Neuronal stem cell (in vitro differentiated cells): ENCODE measurements around the gene SPPL3.
"Not testable (repeated sequence)": the region's sequence is repeated elsewhere in the genome, so short reads cannot be mapped to it uniquely, and the experiment has no call there.

Source experiments
- DNase-seq: peaks from one replicate; pipeline ENCODE4 v3.0.0-alpha.2; 2013; ENCODE audit warnings: low spot score
- H2AFZ ChIP-seq: one replicate; pipeline ENCODE4 v1.6.1; 2013; ENCODE audit warnings: mild to moderate bottlenecking, low read length, inconsistent platforms
- H2AK5ac ChIP-seq: 2 replicates; pipeline ENCODE4 v1.6.1; 2013; ENCODE audit warnings: low read depth, mild to moderate bottlenecking, inconsistent platforms, low read length, moderate library complexity, mixed read lengths
- H2BK120ac ChIP-seq: 2 replicates; pipeline ENCODE4 v1.6.1; 2013; ENCODE audit warnings: low read depth, mild to moderate bottlenecking, inconsistent platforms, low read length, moderate library complexity, mixed read lengths
- H2BK12ac ChIP-seq: one replicate; pipeline ENCODE4 v1.6.1; 2013; ENCODE audit warnings: low read length, inconsistent platforms
- H2BK15ac ChIP-seq: 2 replicates; pipeline ENCODE4 v1.6.1; 2013; ENCODE audit warnings: mild to moderate bottlenecking, low read length, inconsistent platforms, mixed read lengths
- H2BK5ac ChIP-seq: one replicate; pipeline ENCODE4 v1.6.1; 2013; ENCODE audit warnings: inconsistent platforms, mild to moderate bottlenecking, low read length, moderate library complexity
- H3K14ac ChIP-seq: one replicate; pipeline ENCODE4 v1.6.1; 2013; ENCODE audit warnings: low read length, inconsistent platforms
- H3K18ac ChIP-seq: 2 replicates; pipeline ENCODE4 v1.6.1; 2013; ENCODE audit warnings: low read length, inconsistent platforms
- H3K23ac ChIP-seq: 2 replicates; pipeline ENCODE4 v1.6.1; 2013; ENCODE audit warnings: low read depth, mild to moderate bottlenecking, mixed read lengths, low read length, inconsistent platforms; ENCODE audit not compliant: poor library complexity
- H3K27ac ChIP-seq: replicated peaks from 3 replicates; pipeline ENCODE4 v1.5.1; 2013; ENCODE audit warnings: low read length, inconsistent platforms
- H3K27me3 ChIP-seq, 3 experiments: 2 replicates each; pipeline ENCODE4 v1.6.1; 2013; ENCODE audit warnings: low read length in 3 of 3, mild to moderate bottlenecking in 2 of 3, inconsistent platforms in 1 of 3, low read depth in 1 of 3, mixed read lengths in 1 of 3, moderate library complexity in 1 of 3; ENCODE audit not compliant: control insufficient read depth in 3 of 3, insufficient read depth in 3 of 3
- H3K36me3 ChIP-seq, 2 donors: replicated peaks in 1 of 2; 2 replicates each; pipeline ENCODE4 v1.6.1; 2013; ENCODE audit warnings: low read length in 2 of 2; ENCODE audit not compliant: control insufficient read depth in 2 of 2, insufficient read depth in 2 of 2
- H3K4ac ChIP-seq: 2 replicates; pipeline ENCODE4 v1.6.1; 2013; ENCODE audit warnings: inconsistent platforms, mild to moderate bottlenecking, low read length, moderate library complexity
- H3K4me1 ChIP-seq, 2 donors: 1 replicate in 1 of 2; 2 replicates in 1 of 2; pipeline ENCODE4 v1.6.1; 2013; ENCODE audit warnings: low read length in 2 of 2, low read depth in 1 of 2; ENCODE audit not compliant: control insufficient read depth in 2 of 2, insufficient read depth in 1 of 2
- H3K4me2 ChIP-seq: one replicate; pipeline ENCODE4 v1.6.1; 2013; ENCODE audit warnings: mild to moderate bottlenecking, low read length, inconsistent platforms; ENCODE audit not compliant: insufficient read depth, poor library complexity, severe bottlenecking
- H3K4me3 ChIP-seq, 2 donors: 2 replicates each; pipeline ENCODE4 v1.5.1; 2013; ENCODE audit warnings: low read length in 2 of 2, mild to moderate bottlenecking in 2 of 2, inconsistent platforms in 1 of 2, moderate library complexity in 1 of 2
- H3K79me1 ChIP-seq: one replicate; pipeline ENCODE4 v1.6.1; 2013; ENCODE audit warnings: low read depth, mild to moderate bottlenecking, inconsistent platforms, low read length, moderate library complexity
- H3K9ac ChIP-seq: one replicate; pipeline ENCODE4 v1.6.1; 2013; ENCODE audit warnings: mild to moderate bottlenecking, low read depth, low read length, inconsistent platforms; ENCODE audit not compliant: poor library complexity
- H3K9me3 ChIP-seq, 2 donors: replicated peaks in 1 of 2; 2 replicates each; pipeline versions ENCODE3 to v1.6.1; 2013; ENCODE audit warnings: low read length in 2 of 2, mild to moderate bottlenecking in 2 of 2, inconsistent platforms in 1 of 2, low read depth in 1 of 2, mixed read lengths in 1 of 2, moderate library complexity in 1 of 2; ENCODE audit not compliant: control insufficient read depth in 2 of 2, insufficient read depth in 1 of 2
- H4K8ac ChIP-seq: one replicate; pipeline ENCODE4 v1.6.1; 2013; ENCODE audit warnings: low read depth, mild to moderate bottlenecking, inconsistent platforms, low read length, moderate library complexity
- H4K91ac ChIP-seq: one replicate; pipeline ENCODE4 v1.6.1; 2013; ENCODE audit warnings: low read length, low read depth, mild to moderate bottlenecking, inconsistent platforms; ENCODE audit not compliant: poor library complexity
- WGBS, 2 donors: extraction: QIAGEN DNeasy Blood & Tissue Kit; methylation state at CpG; one replicate each; pipeline ENCODE4 v1.1.7; 2013; ENCODE audit warnings: missing lambda C conversion rate in 2 of 2, mixed read lengths in 1 of 2; ENCODE audit not compliant: insufficient read length in 2 of 2, insufficient replicate concordance in 1 of 2; ENCODE audit errors: extremely low coverage in 2 of 2; 5-methylcytosine and 5-hydroxymethylcytosine counted together

SPPL3 gene

GRCh38 chr12:120733574-120733973 lies 170.6 kb downstream of the SPPL3 start:
- Histone ChIP-seq H2AK5ac (no peak overlapping the region), H4K91ac (no peak overlapping the region), H3K9ac (no peak overlapping the region), H4K8ac (no peak overlapping the region), H3K4me2 (no peak overlapping the region), H3K4ac (no peak overlapping the region), H3K27ac (no peak overlapping the region), H3K23ac (no peak overlapping the region), H2BK12ac (no peak overlapping the region), H3K9me3 (peaks cover 0 to 2% of the 10 kb centered on the region in 2 donors), H2BK5ac (no peak overlapping the region), H3K4me1 (no peaks in the 10 kb centered on the region), H3K18ac (no peak overlapping the region), H3K4me3 (no peak overlapping the region), H2AFZ (no peak overlapping the region), H3K27me3 (no peaks in the 10 kb centered on the region), H2BK120ac (no peak overlapping the region), H3K36me3 (peaks cover 0 to 21% of the 10 kb centered on the region in 2 donors), H3K14ac (no peak overlapping the region), H3K79me1 (no peaks in the 10 kb centered on the region), H2BK15ac (no peak overlapping the region)
- DNase-seq = no peak
- no CpG with 5 or more reads among the region's 3 CpGs for whole genome bisulfite sequencing, 2 donors

- H2BK120ac ChIP-seq, H4K91ac ChIP-seq, H3K18ac ChIP-seq, H3K4ac ChIP-seq, H3K23ac ChIP-seq, H2BK5ac ChIP-seq, H3K4me3 ChIP-seq, H3K27me3 ChIP-seq, H2BK15ac ChIP-seq, H3K9me3 ChIP-seq, DNase-seq, H2AFZ ChIP-seq, H4K8ac ChIP-seq, H3K27ac ChIP-seq, H3K9ac ChIP-seq, H3K79me1 ChIP-seq, H3K4me2 ChIP-seq, H3K4me1 ChIP-seq, H3K14ac ChIP-seq, H2BK12ac ChIP-seq, H2AK5ac ChIP-seq: not testable (repeated sequence)
- H3K36me3 ChIP-seq = peaks cover 0 to 27% of the 10 kb centered on the region in 2 donors
- WGBS, 2 donors = no CpG with 5 or more reads among the region's 35 CpGs
These were observed 172.0 kb downstream of the SPPL3 start for GRCh38 chr12:120732198-120732597.

- Histone ChIP-seq H3K23ac (no peak overlapping the region), H2BK15ac (no peak overlapping the region), H3K9ac (no peak overlapping the region), H3K4me3 (no peak overlapping the region), H2BK120ac (no peak overlapping the region), H4K8ac (no peak overlapping the region), H3K27me3 (no peaks in the 10 kb centered on the region), H2BK5ac (no peak overlapping the region), H3K18ac (no peak overlapping the region), H3K14ac (no peak overlapping the region), H3K36me3 (peaks cover 11 to 68% of the 10 kb centered on the region in 2 donors), H3K9me3 (no peaks in the 10 kb centered on the region), H2AK5ac (no peak overlapping the region), H3K27ac (no peak overlapping the region), H3K4ac (no peak overlapping the region), H3K79me1 (no peaks in the 10 kb centered on the region), H3K4me1 (peaks cover 0 to 3% of the 10 kb centered on the region in 2 donors), H2BK12ac (no peak overlapping the region), H2AFZ (no peak overlapping the region), H4K91ac (no peak overlapping the region), H3K4me2 (no peak overlapping the region)
- DNase-seq = no peak
- WGBS, 2 donors = no CpG with 5 or more reads among the region's 9 CpGs
These were observed 177.2 kb downstream of the SPPL3 start for GRCh38 chr12:120726961-120727360.

GRCh38 chr12:120726510-120726793 lies 177.7 kb downstream of the SPPL3 start:
- H3K36me3 ChIP-seq = peaks cover 16 to 73% of the 10 kb centered on the region in 2 donors

More at GRCh38 chr12:120726510-120726793, 177.7 kb downstream of the SPPL3 start:
- H2AFZ ChIP-seq = no peak overlapping the region
- H3K14ac ChIP-seq = no peak overlapping the region
- H3K27me3 ChIP-seq = no peaks in the 10 kb centered on the region
- no peak overlapping the region for H3K4me2 ChIP-seq
- H3K4me1 ChIP-seq = peaks cover 0 to 3% of the 10 kb centered on the region in 2 donors
- no peak overlapping the region for H2BK5ac ChIP-seq
- no peak overlapping the region for H3K18ac ChIP-seq
- no peak overlapping the region for H3K4me3 ChIP-seq
- no peak overlapping the region for H4K8ac ChIP-seq
- H2BK120ac ChIP-seq = no peak overlapping the region
- WGBS, 2 donors = no CpG with 5 or more reads among the region's 9 CpGs
- H3K79me1 ChIP-seq = peaks cover 2% of the 10 kb centered on the region
- H3K4ac ChIP-seq = no peak overlapping the region
- H3K27ac ChIP-seq = no peak overlapping the region
- H3K9ac ChIP-seq = no peak overlapping the region
- no peak overlapping the region for H2BK15ac ChIP-seq
- H4K91ac ChIP-seq = no peak overlapping the region
- no peak overlapping the region for H2AK5ac ChIP-seq
- no peak overlapping the region for H2BK12ac ChIP-seq
- no peak overlapping the region for H3K23ac ChIP-seq
- DNase-seq = no peak
- no peaks in the 10 kb centered on the region for H3K9me3 ChIP-seq
